Measurements from ENCODE around the gene ABHD2.
"Not testable (repeated sequence)": the region's sequence is repeated elsewhere in the genome, so short reads cannot be mapped to it uniquely, and the experiment has no call there.

Gene ABHD2

DNA sequence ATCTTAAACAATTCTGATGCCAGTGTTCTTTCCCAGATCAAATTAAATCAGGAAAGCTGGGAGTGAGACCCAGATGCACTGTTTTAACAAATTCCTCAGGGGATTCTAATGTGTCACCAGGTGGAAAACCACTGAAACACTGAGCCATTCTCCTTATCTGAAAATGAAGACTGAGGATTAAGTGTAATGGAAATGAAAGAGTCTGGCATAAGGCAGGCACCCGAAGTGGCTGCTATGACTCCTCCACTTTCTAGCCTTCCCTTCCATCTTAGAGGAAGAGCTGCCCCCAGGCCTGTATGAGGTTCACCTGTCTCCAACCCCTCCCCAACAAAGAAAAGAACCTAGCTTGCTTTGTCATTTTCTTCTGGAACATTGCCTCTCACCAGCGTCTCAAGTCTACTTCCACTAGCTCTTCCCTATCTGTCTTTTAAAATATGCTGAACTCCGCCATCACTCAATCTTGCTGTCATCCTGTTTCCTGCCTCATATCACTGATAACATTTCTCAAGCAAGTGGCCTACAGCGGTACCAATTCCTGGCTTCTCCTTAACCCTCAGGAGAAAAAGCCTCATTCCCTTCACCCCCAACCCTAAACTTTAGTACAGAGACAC is 13.7 kb upstream of the ABHD2 start:
- no peak for DNase-seq (ENCODE audit: low spot score)

DNA sequence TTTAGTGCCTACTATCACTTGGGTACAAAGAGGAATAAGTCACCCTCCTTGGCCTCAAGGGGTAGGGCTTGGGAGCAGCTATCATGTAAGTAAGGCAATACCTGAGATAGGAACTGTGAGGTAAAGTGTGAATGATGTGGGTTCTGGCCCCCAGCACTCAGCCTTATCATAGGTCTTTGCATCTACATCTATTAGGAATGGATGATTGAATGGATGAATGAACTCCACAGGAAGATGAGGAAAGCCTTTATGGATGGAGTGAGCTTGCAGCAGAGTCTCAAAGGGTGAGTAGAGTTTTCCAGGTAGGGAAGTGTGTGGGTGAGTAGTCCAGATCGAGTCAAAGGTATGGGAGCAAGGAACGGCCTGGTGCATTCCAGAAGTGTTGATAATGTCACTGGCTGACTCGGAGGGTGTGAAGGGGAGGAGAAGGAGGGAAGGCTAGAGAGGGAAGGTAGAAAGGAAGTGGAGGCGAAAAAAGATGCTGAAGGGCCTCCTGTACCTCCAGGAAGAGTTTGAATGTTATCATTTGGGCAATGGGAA is 13.1 kb upstream of the ABHD2 start:
- DNase-seq (ENCODE audit: low spot score), result no peak

DNA sequence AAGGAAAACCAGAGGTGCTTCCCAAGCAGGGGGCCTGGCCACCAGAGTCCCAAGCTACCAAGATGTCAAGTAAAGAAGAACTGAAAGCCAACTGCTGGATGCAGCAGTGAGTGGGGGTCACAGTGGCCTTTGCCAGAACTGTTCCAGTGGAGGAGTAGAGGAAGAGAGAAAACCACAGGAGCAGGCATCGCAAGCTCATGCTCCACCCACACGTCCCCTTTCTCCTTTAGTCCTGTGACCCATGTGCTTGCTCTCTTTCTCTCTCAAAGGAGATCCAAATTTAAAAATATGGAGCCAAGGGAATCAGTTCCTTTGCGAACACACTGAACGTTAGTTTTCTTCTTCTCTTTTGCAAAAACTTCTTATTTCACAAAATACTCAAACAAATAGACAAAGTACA is 12.4 kb upstream of the ABHD2 start:
- DNase-seq (ENCODE audit: low spot score), result no peak

DNA sequence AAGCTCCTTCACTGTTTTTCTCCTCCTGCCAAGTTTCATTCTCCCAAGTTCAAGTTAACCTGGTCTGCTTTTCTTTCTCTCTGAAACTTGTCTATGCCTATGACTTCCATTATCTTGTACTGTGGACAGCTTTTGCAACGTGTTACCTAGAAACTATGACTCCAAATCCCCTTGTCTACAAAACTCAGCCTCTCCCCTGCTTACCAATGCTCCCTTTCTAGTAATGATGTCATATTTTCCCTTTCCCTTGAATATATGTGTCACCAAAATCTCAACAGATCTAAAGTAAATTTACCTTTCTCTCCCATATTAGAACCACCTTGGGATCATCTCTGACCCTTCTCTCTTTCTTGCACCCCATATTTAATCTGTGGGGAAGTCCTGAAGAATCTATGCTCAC is 10.5 kb upstream of the ABHD2 start:
- no peak for DNase-seq (ENCODE audit: low spot score)

DNA sequence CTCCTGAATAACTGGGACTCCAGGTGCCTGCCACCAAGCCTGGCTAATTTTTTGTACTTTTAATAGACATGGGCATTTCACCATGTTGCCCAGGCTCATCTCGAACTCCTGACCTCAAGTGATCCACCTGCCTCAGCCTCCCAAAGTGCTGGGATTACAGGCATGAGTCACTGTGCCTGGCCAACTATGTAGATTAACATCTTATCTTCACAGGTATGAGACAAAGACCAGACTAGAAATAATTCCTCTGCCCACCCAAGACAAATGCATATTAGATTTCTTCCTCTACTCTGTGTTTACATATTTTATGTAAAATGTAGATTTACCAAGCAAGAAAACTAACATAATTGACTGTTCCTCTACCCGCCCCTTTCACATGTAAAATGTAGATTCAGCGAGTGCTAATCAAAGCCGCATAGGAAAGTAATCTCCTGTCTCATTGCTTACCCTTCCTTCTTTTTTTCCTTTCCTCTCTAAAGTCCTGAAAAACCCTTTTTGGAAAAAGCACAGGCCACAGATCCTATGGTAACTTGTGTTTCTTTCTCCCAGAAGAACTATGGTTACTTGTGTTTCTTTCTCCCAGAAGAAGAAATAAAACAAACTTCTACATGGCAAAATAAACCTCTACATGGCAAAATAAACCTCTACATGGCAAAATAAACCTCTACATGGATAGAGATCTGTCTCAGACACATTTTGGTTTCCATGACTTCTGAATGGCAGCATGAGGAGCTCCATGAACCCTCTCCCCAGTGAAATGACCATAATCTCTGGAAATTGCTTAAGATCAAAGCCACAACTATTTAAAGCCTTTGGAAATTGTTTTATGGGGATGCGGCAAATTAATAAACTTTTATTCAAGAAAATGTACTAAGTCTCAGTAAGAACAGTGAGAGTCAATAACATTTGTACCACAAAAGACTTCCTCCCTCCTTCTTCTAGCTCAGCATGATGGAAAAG is 9.1 kb upstream of the ABHD2 start:
- DNase-seq (ENCODE audit: low spot score), result no peak

DNA sequence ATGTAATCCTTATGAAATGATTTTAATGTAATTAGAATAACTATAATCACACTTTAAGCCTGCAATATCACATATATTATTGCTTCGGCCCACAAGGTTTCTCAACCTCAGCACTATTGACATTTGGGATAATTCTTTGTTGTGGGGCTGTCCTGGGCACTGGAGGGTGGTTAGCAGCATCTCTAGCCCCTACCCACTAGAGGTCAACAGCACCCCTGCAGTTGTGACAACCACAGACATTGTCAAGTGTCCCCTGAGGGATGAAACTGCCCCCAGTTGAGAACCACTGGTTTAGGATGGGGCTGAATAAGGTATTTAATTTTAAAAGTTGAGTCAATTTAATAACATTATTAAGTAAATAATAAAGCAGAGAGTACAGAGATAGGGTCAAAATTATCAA is 6.4 kb upstream of the ABHD2 start:
- no peak for DNase-seq (ENCODE audit: low spot score)

DNA sequence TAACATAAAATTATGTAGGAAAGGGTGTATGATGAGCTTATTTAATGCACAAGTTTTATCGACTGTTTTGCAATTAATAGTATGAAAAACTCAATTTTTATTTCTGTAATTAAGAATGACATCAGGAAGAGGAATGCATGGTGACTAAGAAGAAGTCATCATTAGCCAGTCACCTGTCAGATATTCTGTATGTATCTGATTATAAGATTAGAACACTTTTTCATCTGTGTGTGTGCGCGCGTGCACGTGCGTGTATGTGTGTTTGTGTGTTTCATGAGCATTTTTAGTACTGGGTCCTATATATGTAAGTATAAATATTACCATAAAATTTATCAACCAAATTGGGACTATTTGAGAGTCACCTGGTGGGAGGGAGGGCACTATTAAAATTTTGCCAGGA is 5.0 kb upstream of the ABHD2 start:
- DNase-seq (ENCODE audit: low spot score), result no peak

DNA sequence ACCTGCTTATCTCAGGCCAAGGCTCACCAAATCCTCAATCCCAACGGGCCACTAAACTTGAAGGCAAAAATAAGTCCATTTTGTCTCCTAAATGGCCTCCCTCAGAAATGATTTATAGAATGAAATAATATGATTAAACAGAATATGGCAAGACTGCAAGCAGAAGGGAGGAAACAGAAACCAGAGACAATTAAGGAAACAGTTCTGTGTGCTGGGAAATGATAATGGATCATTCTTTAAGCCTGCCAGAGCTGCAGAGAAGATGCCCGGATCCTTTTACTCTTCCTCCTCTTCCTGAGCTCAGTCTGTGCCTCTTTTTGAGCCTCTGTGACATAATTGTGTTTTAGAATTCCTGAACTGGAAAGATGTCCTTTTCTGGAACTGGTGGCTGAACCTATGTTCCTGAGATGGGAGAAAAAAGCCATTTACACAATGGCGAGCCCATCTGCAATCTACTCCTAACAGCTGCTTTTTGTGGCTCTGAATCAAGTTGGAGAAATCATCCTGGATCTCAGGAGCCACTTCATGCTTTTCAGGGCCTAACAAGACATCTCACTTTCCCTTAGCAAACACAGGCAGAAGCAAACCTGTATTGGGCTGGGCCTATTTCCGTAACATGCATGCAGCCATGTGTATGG is 2.8 kb upstream of the ABHD2 start:
- DNase-seq (ENCODE audit: low spot score), result peak; percentile 73

DNA sequence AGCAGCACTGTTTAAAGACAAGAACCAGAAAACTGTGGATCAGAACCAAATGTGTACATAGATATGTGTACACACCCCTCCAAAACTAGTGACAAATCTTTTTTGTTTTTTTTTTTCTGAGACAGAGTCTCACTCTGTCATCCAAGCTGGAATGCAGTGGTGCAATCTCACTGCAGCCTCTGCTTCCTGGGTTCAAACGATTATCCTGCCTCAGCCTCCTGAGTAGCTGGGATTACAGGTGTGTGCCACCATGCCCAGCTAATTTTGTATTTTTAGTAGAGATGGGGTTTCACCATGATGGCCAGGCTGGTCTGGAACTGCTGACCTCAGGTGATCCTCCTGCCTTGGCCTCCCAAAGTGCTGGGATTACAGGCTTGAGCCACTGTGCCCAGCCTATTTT is 2.3 kb upstream of the ABHD2 start:
- DNase-seq (ENCODE audit: low spot score), result not testable (repeated sequence)

DNA sequence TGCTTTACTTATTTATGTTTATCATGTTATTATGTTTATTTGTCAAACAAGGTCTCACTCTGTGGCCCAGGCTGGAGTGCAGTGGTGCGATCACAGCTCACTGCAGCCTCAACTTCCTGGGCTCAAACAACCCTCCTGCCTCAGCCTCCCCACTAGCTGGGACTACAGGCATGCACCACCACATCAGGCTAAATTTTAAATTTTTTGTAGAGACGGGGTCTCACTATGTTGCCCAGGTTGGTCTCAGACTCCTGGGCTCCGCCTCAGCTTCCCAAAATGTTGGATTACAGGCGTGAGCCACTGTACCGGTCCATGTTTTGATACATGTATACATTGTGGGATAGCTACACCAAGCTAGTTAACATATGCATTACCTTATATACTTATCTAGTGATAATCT is 1.9 kb upstream of the ABHD2 start:
- not testable (repeated sequence) for DNase-seq (ENCODE audit: low spot score)

DNA sequence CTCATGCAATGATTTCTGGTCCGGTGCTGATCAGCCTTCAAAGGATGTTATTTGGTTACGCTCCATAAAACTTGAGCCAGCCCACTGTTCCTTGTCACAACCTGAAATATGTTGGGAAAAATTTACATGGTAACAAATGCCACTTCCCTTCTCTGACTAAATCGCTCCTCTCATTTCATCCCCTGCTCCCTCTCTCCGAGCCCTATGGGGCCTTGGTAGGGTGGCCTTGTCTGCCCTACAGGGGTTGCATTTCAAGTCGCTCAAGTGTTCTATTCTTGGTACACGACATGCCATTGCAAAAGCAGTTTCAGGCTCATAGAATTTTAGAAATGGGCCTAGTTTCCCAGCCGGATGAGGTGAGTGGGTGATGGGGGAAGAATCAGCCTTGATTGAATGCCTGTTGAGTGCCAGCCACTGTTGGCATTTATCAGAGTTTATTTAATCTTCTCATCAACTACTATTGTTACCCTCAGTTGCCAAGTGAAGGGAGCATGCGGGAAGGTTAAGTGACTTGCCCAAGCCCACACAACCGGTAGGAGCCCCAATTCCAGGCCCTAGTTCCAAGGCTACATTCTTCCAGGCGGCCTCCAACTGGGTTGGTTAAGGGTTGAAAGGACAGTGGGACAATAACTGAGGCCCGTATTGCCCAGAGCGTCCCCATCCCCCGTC is 961 bp upstream of the ABHD2 start:
- DNase-seq (ENCODE audit: low spot score), result no peak

DNA sequence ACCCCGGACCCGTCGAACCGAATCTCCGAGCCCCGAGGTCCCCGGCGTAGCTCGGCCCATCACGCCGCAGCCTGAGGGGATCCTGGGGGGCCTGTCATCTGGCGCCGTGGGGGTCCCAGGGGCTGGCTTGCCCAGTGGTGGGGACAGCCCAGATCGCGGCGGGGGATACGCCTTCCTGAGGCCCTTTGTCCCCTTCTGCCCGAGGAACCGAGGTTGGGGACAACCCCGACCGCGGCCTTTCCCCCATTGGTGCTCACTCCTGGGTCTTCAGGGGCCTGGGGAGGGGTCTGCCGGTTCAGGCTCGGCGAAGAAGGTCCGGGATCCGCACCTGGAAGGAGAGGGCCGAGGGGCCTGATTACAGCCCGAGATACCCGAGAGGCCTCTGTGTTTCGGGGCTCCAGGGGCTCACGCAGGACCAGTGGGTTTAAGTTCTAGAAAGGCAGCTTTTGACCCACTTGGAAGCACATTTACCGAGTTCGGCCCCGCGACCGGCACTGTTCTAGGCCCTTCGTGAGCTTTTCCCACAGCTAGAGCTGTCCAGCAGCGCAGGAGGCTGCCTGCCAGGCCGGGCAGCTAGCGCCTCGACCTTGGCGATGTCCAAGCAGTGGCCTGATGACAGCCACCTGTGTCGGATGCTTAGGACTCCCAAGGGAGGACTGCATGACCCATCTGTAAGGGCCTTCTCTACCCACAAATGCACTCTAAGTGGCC is 504 bp downstream of the ABHD2 start:
- no peak for DNase-seq (ENCODE audit: low spot score)

DNA sequence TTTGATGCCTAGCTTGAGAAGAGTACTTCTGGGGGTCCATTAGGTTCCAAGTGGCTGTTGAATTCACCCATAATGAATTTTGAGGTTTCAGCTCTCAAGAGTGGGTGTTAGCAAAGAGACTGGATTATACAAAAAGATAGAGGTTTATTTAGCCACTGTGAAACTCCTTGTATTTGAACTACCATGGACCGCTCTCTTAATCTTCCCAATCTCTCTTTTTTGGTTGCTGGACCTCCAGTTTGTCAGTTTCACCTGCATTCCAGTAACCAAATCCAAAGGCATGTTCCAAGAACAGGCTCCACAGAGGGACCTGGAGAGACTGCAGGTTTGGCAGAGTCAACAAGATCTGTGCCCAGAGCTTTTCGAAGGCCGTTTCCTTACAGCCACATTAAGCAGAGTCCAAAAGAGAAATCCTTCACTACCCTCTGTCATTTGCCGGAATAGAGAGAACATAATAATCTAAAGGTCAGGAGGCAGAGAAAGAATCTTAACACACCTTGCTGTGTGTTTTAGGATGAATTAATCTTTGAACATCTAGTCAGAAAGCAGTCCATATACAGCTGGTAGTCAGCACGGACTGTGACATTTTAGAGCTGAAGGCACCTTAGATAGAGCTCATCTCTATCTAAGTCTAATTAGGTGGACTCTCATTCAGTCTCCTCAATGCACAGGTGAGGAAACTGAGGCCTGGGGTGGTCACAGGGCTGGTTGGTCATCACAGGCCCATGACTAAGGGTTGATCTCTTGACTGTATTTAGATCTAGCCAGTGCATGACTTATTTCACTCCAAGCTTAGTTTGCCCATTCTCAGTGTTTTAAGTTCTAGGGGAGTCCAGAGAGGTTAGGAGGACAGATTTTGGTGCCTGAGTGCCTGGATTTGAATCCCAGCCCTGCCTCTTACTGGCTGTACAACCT is 1.3 kb downstream of the ABHD2 start:
- no peak for DNase-seq (ENCODE audit: low spot score)

DNA sequence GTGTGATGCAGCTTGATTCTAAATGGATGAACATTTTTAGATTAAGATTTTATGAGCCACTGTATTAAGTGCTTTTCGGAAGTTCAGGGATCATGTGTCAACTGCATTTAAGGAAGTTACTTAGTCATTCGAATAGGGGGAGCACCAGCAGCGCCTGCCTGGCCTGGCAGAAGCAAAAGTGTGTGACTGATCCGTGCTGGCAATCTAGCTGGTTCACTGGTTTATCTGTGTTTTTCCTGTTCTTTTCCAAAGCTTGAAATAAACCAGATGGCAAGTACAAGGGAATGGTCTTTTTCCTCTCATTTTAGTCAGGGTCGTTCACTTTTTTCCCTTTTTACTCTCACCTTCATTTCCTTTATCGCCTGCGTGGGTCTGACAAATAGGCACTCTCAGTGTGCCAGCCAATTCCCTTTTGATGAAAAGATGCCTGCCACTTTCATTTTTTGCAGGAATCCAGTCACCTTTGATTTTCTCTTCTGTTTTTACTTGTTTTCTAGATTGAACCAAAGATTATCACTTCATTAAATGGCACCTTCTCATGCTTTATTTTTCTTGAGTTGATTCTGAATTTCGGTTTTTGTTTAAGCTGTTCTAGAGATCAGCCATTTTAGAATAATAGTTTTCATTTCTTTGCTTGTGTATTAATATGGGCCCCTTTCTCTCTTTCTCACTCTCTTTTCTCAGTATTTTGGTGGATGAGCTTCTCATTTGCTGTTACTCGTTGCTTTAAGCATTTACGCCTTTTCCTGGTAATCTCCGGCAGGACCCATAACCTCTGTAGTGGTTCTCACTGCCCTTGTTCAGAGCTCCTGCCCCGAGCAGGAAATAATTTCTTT is 2.8 kb downstream of the ABHD2 start:
- DNase-seq (ENCODE audit: low spot score), result no peak

DNA sequence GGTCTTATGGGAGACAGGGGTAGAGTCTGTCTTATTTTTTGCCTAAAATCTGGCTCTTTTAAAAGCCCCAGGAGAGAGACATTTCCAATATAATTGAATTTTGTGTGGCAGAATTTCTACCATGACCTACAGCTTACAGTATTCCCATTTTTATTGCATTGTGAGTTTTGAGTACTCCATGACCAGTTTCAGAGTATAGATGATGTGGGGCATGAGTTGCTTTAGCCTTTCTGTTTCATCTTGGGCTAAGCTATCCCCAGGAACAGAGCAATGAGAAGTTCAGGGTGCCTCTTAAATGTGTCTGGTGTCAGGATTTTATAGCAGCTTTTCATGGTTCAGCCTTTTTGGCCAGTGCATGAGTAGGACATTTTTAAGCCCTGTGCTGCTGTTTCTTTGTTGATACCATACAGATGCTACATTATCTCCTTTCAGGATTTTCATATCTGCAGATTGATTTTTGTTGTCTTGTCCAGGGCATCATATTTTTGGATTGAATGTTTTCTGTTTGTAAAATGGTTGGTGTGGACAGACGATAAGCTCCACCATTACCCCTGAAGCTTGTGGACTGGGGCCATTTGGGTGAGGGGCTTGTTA is 3.5 kb downstream of the ABHD2 start:
- no peak for DNase-seq (ENCODE audit: low spot score)

DNA sequence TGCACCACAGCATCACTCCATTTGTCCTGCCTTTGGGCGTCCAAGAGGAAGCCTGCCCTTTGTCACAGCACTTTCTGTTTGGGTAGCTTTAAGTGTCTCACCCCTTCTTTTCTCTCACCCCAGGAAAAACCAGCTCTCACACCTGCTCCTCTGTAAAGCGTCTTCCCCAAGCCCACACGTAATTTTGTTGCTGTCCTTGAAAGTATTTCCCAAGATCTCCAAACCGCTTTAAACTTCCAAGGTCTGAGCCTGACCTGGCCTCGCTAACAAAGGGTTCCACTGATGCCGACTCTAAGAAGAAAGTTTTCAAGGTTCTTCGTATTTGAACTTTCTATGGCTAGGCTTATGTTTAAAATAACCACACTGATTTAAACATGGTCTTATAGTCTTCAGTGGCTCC is 5.3 kb downstream of the ABHD2 start:
- DNase-seq (ENCODE audit: low spot score), result no peak

DNA sequence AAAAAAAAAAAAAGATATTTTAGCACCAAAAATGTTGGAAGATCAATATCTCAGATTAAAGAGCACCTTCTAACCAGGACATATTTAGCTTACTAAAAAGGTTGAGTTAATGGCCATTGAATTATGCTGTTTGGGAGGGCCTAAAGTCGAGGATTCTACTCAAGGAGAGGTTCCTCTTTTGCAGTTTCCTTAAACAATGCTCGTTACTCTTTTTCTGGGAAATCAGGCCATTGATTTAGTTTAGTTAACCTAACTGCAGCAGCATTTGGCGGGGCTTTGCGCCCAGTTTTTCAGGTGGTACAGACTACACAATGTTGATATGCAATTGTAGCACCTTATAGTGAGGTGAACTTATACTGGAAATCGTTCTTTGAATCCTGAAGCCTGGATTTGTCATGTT is 6.8 kb downstream of the ABHD2 start:
- DNase-seq (ENCODE audit: low spot score), result no peak

DNA sequence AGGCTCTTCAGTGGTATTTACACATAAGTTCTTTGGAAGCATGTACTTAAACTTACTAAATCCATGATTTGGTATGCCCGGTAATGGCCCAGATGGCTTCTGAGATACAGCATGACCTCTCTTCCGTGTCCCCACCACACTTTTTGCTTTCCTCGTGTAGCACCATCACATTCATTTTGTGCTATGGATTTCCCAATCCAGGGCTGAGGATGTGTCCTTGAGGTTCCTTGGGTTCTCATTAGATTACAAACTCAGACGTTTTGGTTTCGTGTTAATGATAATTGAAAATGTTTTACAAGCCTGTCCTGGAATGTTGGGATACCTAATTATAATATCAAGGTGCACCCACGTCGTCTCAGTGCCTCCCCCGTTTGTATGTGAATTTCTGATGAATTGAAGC is 7.3 kb downstream of the ABHD2 start:
- no peak for DNase-seq (ENCODE audit: low spot score)

DNA sequence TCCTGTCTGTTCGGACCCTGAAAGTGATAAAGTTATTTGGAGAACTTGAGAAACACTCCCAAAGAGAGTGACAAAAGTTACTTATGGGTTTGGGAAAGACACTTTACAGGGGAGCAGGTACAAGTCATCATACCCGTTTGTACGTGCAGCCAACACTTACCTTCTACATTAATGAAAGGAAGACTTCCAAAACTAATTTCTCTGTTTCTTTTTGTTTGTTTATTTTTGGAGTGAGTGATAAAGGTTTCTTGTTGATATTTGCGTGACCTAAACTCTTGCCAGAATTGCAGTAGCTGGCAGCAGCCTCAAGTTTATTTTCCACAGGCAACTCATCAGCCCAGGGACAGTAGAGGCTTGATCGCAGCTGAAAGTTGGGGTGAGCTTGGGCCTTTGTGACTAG is 8.4 kb downstream of the ABHD2 start:
- no peak for DNase-seq (ENCODE audit: low spot score)
